Right renal pelvis (tissue), 4 donors: ENCODE data around the gene DSTYK. TPM values are rescaled to one million over a fixed set of nuclear protein-coding genes. Genes with fewer than 3 reads are reported as not detected.

Experiments used
- polyA plus RNA-seq, 4 donors: library from polyadenylated mRNA; unstranded; fragments of 120-200 nt; gene quantifications; one replicate each; pipeline ENCODE4 v1.2.1, GENCODE V29; 2013; ENCODE audit not compliant: insufficient read length in 4 of 4

Gene DSTYK
- polyA plus RNA-seq, 4 donors = 18.6 to 21.6 (median 20.7) TPM

Other genes with a start within 250 kb of the DSTYK start
- gene CNTN2, start 168.5 kb downstream of the DSTYK start, polyA plus RNA-seq = 1 to 10 TPM in 1 of 4 donors, under 1 TPM in 3; 0.73 to 1.0 (median 0.82) TPM
- gene TMEM81, start 127.2 kb downstream of the DSTYK start, polyA plus RNA-seq = 1 to 10 TPM; 3.2 to 4.0 (median 3.9) TPM
- 10 to 100 TPM; 19.2 to 22.9 (median 21.0) TPM for gene RBBP5, start 89.7 kb downstream of the DSTYK start, polyA plus RNA-seq
- gene TMCC2, start 16.2 kb upstream of the DSTYK start, polyA plus RNA-seq = 1 to 10 TPM; 6.3 to 8.3 (median 7.6) TPM
- gene NUAK2, start 110.0 kb upstream of the DSTYK start, polyA plus RNA-seq = 10 to 100 TPM in 3 of 4 donors, 1 to 10 TPM in 1; 7.6 to 12.5 (median 11.1) TPM
- gene KLHDC8A, start 145.2 kb upstream of the DSTYK start, polyA plus RNA-seq = 1 to 10 TPM; 1.5 to 2.4 (median 2.2) TPM
- 1 to 10 TPM; 2.8 to 3.9 (median 3.4) TPM for gene LEMD1, start 210.4 kb upstream of the DSTYK start, polyA plus RNA-seq
- 1 to 10 TPM; 2.9 to 3.0 (median 3.0) TPM for gene BLACAT1, start 244.3 kb upstream of the DSTYK start, polyA plus RNA-seq